HepG2 (cell line): ENCODE measurements around the gene HTRA1. TPM values are rescaled to one million over a fixed set of nuclear protein-coding genes. Genes with fewer than 3 reads are reported as not detected.
A peak's percentile ranks its signal among the peaks of the same experiment; 100 is the strongest.

ENCODE experiments used
- ATAC-seq: fragments of 200-7000 bp; cut with Tn5 transposase; 3 replicates; pipeline ENCODE4 v1.9.1; 2020; ENCODE audit warnings: mild to moderate bottlenecking, moderate library complexity
- BruUV-seq: library from RNA; stranded (reverse); fragments of 400-500 nt; replicated peaks from 2 replicates; lab custom pipeline; 2021; lab: Mats Ljungman, UMichigan
- CTCF ChIA-PET: fragments of 300-600 bp; formaldehyde crosslinking; extraction: SDS; loops from one replicate; lab custom pipeline; 2021; ENCODE audit warnings: low total read pairs, inconsistent platforms, low intra/inter-chr PET ratio; lab: Yijun Ruan, JAX
- POLR2A ChIA-PET: fragments of 350-600 bp; sonication (Branson Sonifier 250); formaldehyde crosslinking; loops from one replicate; lab custom pipeline; 2020; ENCODE audit warnings: antibody characterized with exemption, inconsistent platforms; lab: Yijun Ruan, JAX
- DNase-seq: peaks from one replicate; pipeline ENCODE4 v3.0.0-alpha.2; 2015; ENCODE audit warnings: low spot score
- FAIRE-seq: peaks from 3 replicates; lab custom pipeline; 2011; peaks lifted over from hg19 to GRCh38; lab: Jason Lieb, UNC
- H2AFZ ChIP-seq: one replicate; pipeline ENCODE4 v1.6.1; 2011; ENCODE audit warnings: low read length, inconsistent platforms
- H3K27ac ChIP-seq: fragments of 300-600 bp; 3 replicates; pipeline ENCODE4 v1.8.0; 2011; ENCODE audit warnings: mixed run types, mild to moderate bottlenecking, mixed read lengths, low read length, inconsistent platforms; ENCODE audit not compliant: insufficient read depth; ENCODE audit errors: extremely low read length
- H3K27me3 ChIP-seq, 2 experiments: fragments of 200-600 bp in 1 of 2; 2 replicates in 1 of 2; 3 replicates in 1 of 2; pipeline versions ENCODE4 v1.6.0 to v1.8.0; 2011; ENCODE audit warnings: low read length in 2 of 2, mild to moderate bottlenecking in 2 of 2, moderate library complexity in 2 of 2, inconsistent platforms in 1 of 2; ENCODE audit not compliant: insufficient read depth in 2 of 2, control insufficient read depth in 1 of 2
- H3K36me3 ChIP-seq, 2 experiments: fragments of 200-600 bp in 1 of 2; replicated peaks in 1 of 2; 2 replicates in 1 of 2; 3 replicates in 1 of 2; pipeline versions ENCODE4 v1.5.1 to v1.8.0; 2011; ENCODE audit warnings: low read length in 2 of 2, inconsistent platforms in 1 of 2; ENCODE audit not compliant: insufficient read depth in 2 of 2, control insufficient read depth in 1 of 2
- H3K4me1 ChIP-seq: 2 replicates; pipeline ENCODE4 v1.5.1; 2012; ENCODE audit warnings: low read length, inconsistent platforms; ENCODE audit not compliant: insufficient read depth
- H3K4me2 ChIP-seq: 2 replicates; pipeline ENCODE4 v1.6.0; 2011; ENCODE audit warnings: low read depth, low read length, inconsistent platforms
- H3K4me3 ChIP-seq, 3 experiments: fragments of 200-600 bp in 1 of 3; sonication (generic), shearing (Covaris generic) in 1 of 3; replicated peaks in 1 of 3; 2 replicates each; pipeline ENCODE4 v1.5.1; 2011 to 2016; ENCODE audit warnings: low read length in 3 of 3, inconsistent platforms in 2 of 3, low read depth in 2 of 3, mild to moderate bottlenecking in 2 of 3, control low read depth in 1 of 3, mixed read lengths in 1 of 3; ENCODE audit not compliant: insufficient read depth in 1 of 3
- H3K79me2 ChIP-seq: one replicate; pipeline ENCODE4 v1.6.1; 2011; ENCODE audit warnings: low read length, inconsistent platforms; ENCODE audit not compliant: insufficient read depth
- H3K9ac ChIP-seq: 2 replicates; pipeline ENCODE4 v1.6.0; 2011; ENCODE audit warnings: mild to moderate bottlenecking, low read depth, low read length, inconsistent platforms; ENCODE audit not compliant: insufficient read depth
- H3K9me3 ChIP-seq: 2 replicates; pipeline ENCODE4 v1.5.1; 2012; ENCODE audit warnings: mild to moderate bottlenecking, low read length
- H4K20me1 ChIP-seq: 2 replicates; pipeline ENCODE4 v1.6.0; 2011; ENCODE audit warnings: inconsistent platforms, mild to moderate bottlenecking, low read length, moderate library complexity; ENCODE audit not compliant: insufficient read depth
- DR1 ChIP-seq: sonication (generic); formaldehyde crosslinking; IDR thresholded peaks from 2 replicates; pipeline ENCODE4 v1.8.0; 2021; ENCODE audit warnings: mild to moderate bottlenecking, missing genetic modification reagents, inconsistent platforms
- HOXA5 ChIP-seq: sonication (generic); formaldehyde crosslinking; IDR thresholded peaks from 2 replicates; pipeline ENCODE4 v1.4.0; 2020; ENCODE audit warnings: missing genetic modification reagents
- PHB2 ChIP-seq: fragments of 450-650 bp; IDR thresholded peaks from 2 replicates; pipeline ENCODE4 v1.6.1; 2018; ENCODE audit not compliant: partially characterized antibody
- TBX2 ChIP-seq: sonication (generic); formaldehyde crosslinking; IDR thresholded peaks from 2 replicates; pipeline ENCODE4 v1.5.0; 2020; ENCODE audit warnings: missing genetic modification reagents, mild to moderate bottlenecking, borderline replicate concordance
- WIZ ChIP-seq: sonication (generic); formaldehyde crosslinking; IDR thresholded peaks from 2 replicates; pipeline ENCODE4 v1.5.1; 2020; ENCODE audit warnings: mild to moderate bottlenecking, missing genetic modification reagents
- ZFYVE20 ChIP-seq: sonication (generic); formaldehyde crosslinking; IDR thresholded peaks from 2 replicates; pipeline ENCODE4 v1.8.0; 2023; ENCODE audit warnings: low read depth, mild to moderate bottlenecking, moderate library complexity, missing genetic modification reagents, borderline replicate concordance
- ZNF263 ChIP-seq: sonication (generic); formaldehyde crosslinking; IDR thresholded peaks from 2 replicates; pipeline ENCODE4 v1.4.0; 2020; ENCODE audit warnings: missing genetic modification reagents
- ZNF335 ChIP-seq: sonication (generic); formaldehyde crosslinking; IDR thresholded peaks from 2 replicates; pipeline ENCODE4 v1.4.0; 2020; ENCODE audit warnings: missing genetic modification reagents
- ZNF530 ChIP-seq: sonication (generic); formaldehyde crosslinking; IDR thresholded peaks from 2 replicates; pipeline ENCODE4 v1.5.0; 2020; ENCODE audit warnings: low read depth, mild to moderate bottlenecking, missing genetic modification reagents
- ZNF556 ChIP-seq: sonication (generic); formaldehyde crosslinking; IDR thresholded peaks from 2 replicates; pipeline ENCODE4 v1.4.0; 2020; ENCODE audit warnings: mild to moderate bottlenecking, missing genetic modification reagents, borderline replicate concordance
- WGBS: methylation state at CpG from one replicate; pipeline ENCODE4 v1.1.6; 2017; ENCODE audit warnings: low lambda C conversion rate; 5-methylcytosine and 5-hydroxymethylcytosine counted together
- in situ Hi-C: cut with HindIII; loops from 2 replicates; pipeline ENCODE4 v1.10.0; 2017; ENCODE audit warnings: low pct_unique_long_range_greater_than_20kb; ENCODE audit not compliant: extremely low pct_ligation_motif_present
- intact Hi-C: fragments of 100-400 bp; cut with micrococcal nuclease; formaldehyde crosslinking; loops from one replicate; pipeline ENCODE4 v1.10.0; 2022; ENCODE audit not compliant: unreplicated experiment
- polyA plus RNA-seq, 8 experiments: library from polyadenylated mRNA; depleted of rRNA in 3 of 8; stranded (reverse) in 7 of 8; unstranded in 1 of 8; fragments of >200 nt; fragmentation: Illumina TruSeq in 4 of 8; extraction: Trizol in 4 of 8; gene quantifications; 2 replicates each; pipeline versions ENCODE4 v1.2.1 to v1.2.3, GENCODE V29; 2011 to 2016; ENCODE audit warnings: low read depth in 4 of 8, missing spikeins in 1 of 8, mixed read lengths in 1 of 8; ENCODE audit not compliant: insufficient read depth in 1 of 8
- total RNA-seq, 5 experiments: library from RNA; depleted of rRNA; stranded (reverse); fragments of >200 nt; fragmentation: Illumina TruSeq; extraction: Trizol; gene quantifications; 2 replicates each; pipeline ENCODE4 v1.2.3, GENCODE V29; 2016; ENCODE audit warnings: low read depth in 1 of 5
- TF ChIP-seq, protein P1 (sequence below), 2 experiments: fragments of 450-650 bp in 1 of 2; sonication (generic) in 1 of 2; formaldehyde crosslinking; IDR thresholded peaks; 2 replicates each; pipeline versions ENCODE4 v1.5.0 to v1.8.0; 2020 to 2022; ENCODE audit warnings: mild to moderate bottlenecking in 1 of 2, missing genetic modification reagents in 1 of 2
- TF ChIP-seq, protein P2 (sequence below): sonication (generic); formaldehyde crosslinking; IDR thresholded peaks from 2 replicates; pipeline ENCODE4 v1.4.0; 2020; ENCODE audit warnings: missing genetic modification reagents
- TF ChIP-seq, protein P3 (sequence below): sonication (generic); formaldehyde crosslinking; IDR thresholded peaks from 2 replicates; pipeline ENCODE4 v1.5.0; 2020; ENCODE audit warnings: missing genetic modification reagents

HTRA1 gene
- total and polyA plus RNA-seq, 2 of the 13 experiments (the other 11 are each of a cell fraction or from before 2014, with no cell fraction given) = 0.11 to 0.40 TPM

DNA sequence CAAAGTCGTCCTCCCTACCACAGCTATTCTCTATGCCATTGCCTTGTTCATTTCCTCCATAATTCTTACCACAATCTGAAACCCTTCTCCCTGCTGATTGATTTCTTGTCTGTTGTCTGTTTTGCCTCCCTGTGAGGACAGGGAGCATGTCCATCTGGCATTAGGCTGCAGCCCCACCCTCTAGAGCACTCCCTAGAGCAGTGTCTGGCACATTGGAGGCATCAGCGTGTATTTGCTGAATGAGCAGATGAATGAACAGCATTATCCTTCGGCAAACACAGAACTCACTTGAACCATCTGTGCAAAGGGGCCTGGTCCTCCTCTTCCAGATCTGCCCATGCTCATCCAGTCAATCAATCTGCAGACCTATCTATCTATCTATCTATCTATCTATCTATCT lies 94.1 kb downstream of the HTRA1 start:
- in situ Hi-C loops = no loop called here

DNA sequence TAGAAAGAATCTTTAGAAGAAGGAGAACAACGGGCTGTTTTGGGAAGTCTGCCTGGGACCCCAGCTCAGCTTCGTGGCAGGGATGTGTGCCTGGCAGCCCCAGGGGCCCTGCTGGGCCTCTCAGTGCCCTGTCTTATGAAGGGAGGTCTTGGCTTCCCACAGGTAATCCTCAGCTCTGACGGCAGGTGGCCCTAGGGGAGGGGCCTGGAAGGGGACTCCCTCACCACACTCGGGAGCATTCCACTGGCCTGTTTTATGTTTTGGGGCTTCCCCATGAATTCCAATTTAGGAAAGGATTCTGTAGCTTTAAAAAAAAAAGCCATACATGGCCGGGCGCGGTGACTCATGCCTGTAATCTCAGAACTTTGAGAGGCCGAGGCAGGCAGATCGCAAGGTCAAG lies 96.2 kb downstream of the HTRA1 start:
- ChIA-PET POLR2A (no interaction called here), CTCF (no interaction called here)
- H3K79me2 ChIP-seq = no peaks in the 10 kb centered on the region
- no peak overlapping the region for H3K4me3 ChIP-seq
- H2AFZ ChIP-seq = no peak overlapping the region
- intact Hi-C loops (no loop called here), in situ Hi-C loops (no loop called here)
- no peak overlapping the region for H3K9ac ChIP-seq
- ATAC-seq (peak; percentile 68), DNase-seq (no peak), FAIRE-seq (no peak)
- no peaks in the 10 kb centered on the region for H3K4me1 ChIP-seq
- no peak overlapping the region for H3K27ac ChIP-seq
- peaks cover 0 to 5% of the 10 kb centered on the region in 2 experiments; a peak in 2 of 5 replicates for H3K27me3 ChIP-seq
- no peaks in the 10 kb centered on the region for H3K9me3 ChIP-seq
- no peaks in the 10 kb centered on the region for H4K20me1 ChIP-seq
- no peak overlapping the region for H3K4me2 ChIP-seq
- no TSS peak for BruUV-seq
- H3K36me3 ChIP-seq = no peaks in the 10 kb centered on the region
- 9% methylated on average over 9 of the region's 9 CpGs for WGBS
- TF ChIP-seq ZNF263 (CRISPR knock-in tag) (no peak), ZFYVE20 (no peak), HOXA5 (no peak), TBX2 (CRISPR knock-in tag) (no peak), PHB2 (no peak), ZNF335 (CRISPR knock-in tag) (no peak), DR1 (CRISPR knock-in tag) (no peak)
- TF ChIP-seq, protein P1, sequence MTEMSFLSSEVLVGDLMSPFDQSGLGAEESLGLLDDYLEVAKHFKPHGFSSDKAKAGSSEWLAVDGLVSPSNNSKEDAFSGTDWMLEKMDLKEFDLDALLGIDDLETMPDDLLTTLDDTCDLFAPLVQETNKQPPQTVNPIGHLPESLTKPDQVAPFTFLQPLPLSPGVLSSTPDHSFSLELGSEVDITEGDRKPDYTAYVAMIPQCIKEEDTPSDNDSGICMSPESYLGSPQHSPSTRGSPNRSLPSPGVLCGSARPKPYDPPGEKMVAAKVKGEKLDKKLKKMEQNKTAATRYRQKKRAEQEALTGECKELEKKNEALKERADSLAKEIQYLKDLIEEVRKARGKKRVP (CRISPR knock-in tag; IDR thresholded peaks at IDR 0.05) = no peak
- TF ChIP-seq, protein P2, sequence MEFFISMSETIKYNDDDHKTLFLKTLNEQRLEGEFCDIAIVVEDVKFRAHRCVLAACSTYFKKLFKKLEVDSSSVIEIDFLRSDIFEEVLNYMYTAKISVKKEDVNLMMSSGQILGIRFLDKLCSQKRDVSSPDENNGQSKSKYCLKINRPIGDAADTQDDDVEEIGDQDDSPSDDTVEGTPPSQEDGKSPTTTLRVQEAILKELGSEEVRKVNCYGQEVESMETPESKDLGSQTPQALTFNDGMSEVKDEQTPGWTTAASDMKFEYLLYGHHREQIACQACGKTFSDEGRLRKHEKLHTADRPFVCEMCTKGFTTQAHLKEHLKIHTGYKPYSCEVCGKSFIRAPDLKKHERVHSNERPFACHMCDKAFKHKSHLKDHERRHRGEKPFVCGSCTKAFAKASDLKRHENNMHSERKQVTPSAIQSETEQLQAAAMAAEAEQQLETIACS (CRISPR knock-in tag) = no peak

More for the DNA sequence above, 94.1 kb downstream of the HTRA1 start:
- no peaks in the 10 kb centered on the region for H3K4me1 ChIP-seq
- no peak overlapping the region for H3K27ac ChIP-seq
- DNase-seq (no peak), ATAC-seq (no peak), FAIRE-seq (no peak)
- intact Hi-C loops = no loop called here
- peaks cover 0 to 5% of the 10 kb centered on the region in 2 experiments; a peak in 2 of 5 replicates for H3K27me3 ChIP-seq
- ChIA-PET POLR2A (no interaction called here), CTCF (no interaction called here)
- no peak overlapping the region for H3K9ac ChIP-seq
- BruUV-seq = no TSS peak
- H3K79me2 ChIP-seq = no peaks in the 10 kb centered on the region
- H2AFZ ChIP-seq = no peak overlapping the region
- H3K4me2 ChIP-seq = no peak overlapping the region
- WGBS = 0% methylated on average over 3 of the region's 3 CpGs
- TF ChIP-seq ZNF556 = no peak
- no peak for TF ChIP-seq ZNF530
- no peak for TF ChIP-seq WIZ (CRISPR knock-in tag)
- TF ChIP-seq, protein P3, sequence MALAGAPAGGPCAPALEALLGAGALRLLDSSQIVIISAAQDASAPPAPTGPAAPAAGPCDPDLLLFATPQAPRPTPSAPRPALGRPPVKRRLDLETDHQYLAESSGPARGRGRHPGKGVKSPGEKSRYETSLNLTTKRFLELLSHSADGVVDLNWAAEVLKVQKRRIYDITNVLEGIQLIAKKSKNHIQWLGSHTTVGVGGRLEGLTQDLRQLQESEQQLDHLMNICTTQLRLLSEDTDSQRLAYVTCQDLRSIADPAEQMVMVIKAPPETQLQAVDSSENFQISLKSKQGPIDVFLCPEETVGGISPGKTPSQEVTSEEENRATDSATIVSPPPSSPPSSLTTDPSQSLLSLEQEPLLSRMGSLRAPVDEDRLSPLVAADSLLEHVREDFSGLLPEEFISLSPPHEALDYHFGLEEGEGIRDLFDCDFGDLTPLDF (CRISPR knock-in tag) = no peak
- H3K9me3 ChIP-seq = no peaks in the 10 kb centered on the region
- H4K20me1 ChIP-seq = no peaks in the 10 kb centered on the region
- H3K4me3 ChIP-seq = no peak overlapping the region
- no peaks in the 10 kb centered on the region for H3K36me3 ChIP-seq
